Measurements from ENCODE around the gene CCDC12.

The CCDC12 gene

GRCh38 chr3:46901061-46901460 is 75.5 kb downstream of the CCDC12 start:
- Mint-ChIP-seq H3K4me1 (no peaks in the 10 kb centered on the region), H3K27me3 (peaks cover 8% of the 10 kb centered on the region), H3K4me3 (no peak overlapping the region), H3K9me3 (no peaks in the 10 kb centered on the region), H3K27ac (no peak overlapping the region), H3K36me3 (no peaks in the 10 kb centered on the region)

- no peak overlapping the region for H3K27ac Mint-ChIP-seq
- H3K36me3 Mint-ChIP-seq = no peaks in the 10 kb centered on the region
- H3K9me3 Mint-ChIP-seq = no peaks in the 10 kb centered on the region
- H3K4me3 Mint-ChIP-seq = no peak overlapping the region
- peaks cover 9% of the 10 kb centered on the region for H3K27me3 Mint-ChIP-seq
- no peaks in the 10 kb centered on the region for H3K4me1 Mint-ChIP-seq
Measured at GRCh38 chr3:46900356-46900755, 76.2 kb downstream of the CCDC12 start.

- Mint-ChIP-seq H3K27me3 (peaks cover 9% of the 10 kb centered on the region), H3K36me3 (no peaks in the 10 kb centered on the region), H3K27ac (no peak overlapping the region), H3K4me3 (no peak overlapping the region), H3K4me1 (no peaks in the 10 kb centered on the region), H3K9me3 (no peaks in the 10 kb centered on the region)
Measured at GRCh38 chr3:46900007-46900292, 76.6 kb downstream of the CCDC12 start.

- no peaks in the 10 kb centered on the region for H3K4me1 Mint-ChIP-seq
- H3K36me3 Mint-ChIP-seq = no peaks in the 10 kb centered on the region
- H3K4me3 Mint-ChIP-seq = no peak overlapping the region
- peaks cover 9% of the 10 kb centered on the region for H3K27me3 Mint-ChIP-seq
- no peak overlapping the region for H3K27ac Mint-ChIP-seq
- H3K9me3 Mint-ChIP-seq = no peaks in the 10 kb centered on the region
Measured at GRCh38 chr3:46899151-46900006, 77.2 kb downstream of the CCDC12 start.

- Mint-ChIP-seq H3K4me1 (no peaks in the 10 kb centered on the region), H3K27ac (peak overlapping the region; percentile 70), H3K4me3 (no peak overlapping the region), H3K27me3 (peaks cover 12% of the 10 kb centered on the region), H3K36me3 (no peaks in the 10 kb centered on the region), H3K9me3 (no peaks in the 10 kb centered on the region)
Measured at GRCh38 chr3:46898321-46899150, 78.0 kb downstream of the CCDC12 start.

- no peaks in the 10 kb centered on the region for H3K4me1 Mint-ChIP-seq
- H3K9me3 Mint-ChIP-seq = no peaks in the 10 kb centered on the region
- peak overlapping the region; percentile 70 for H3K27ac Mint-ChIP-seq
- H3K36me3 Mint-ChIP-seq = no peaks in the 10 kb centered on the region
- H3K4me3 Mint-ChIP-seq = no peak overlapping the region
- peaks cover 14% of the 10 kb centered on the region for H3K27me3 Mint-ChIP-seq
Measured at GRCh38 chr3:46897829-46898320, 78.7 kb downstream of the CCDC12 start.

GRCh38 chr3:46897031-46897430 is 79.5 kb downstream of the CCDC12 start:
- H3K4me3 Mint-ChIP-seq = no peak overlapping the region
- no peaks in the 10 kb centered on the region for H3K36me3 Mint-ChIP-seq
- peaks cover 15% of the 10 kb centered on the region for H3K27me3 Mint-ChIP-seq
- no peaks in the 10 kb centered on the region for H3K9me3 Mint-ChIP-seq
- H3K4me1 Mint-ChIP-seq = no peaks in the 10 kb centered on the region
- no peak overlapping the region for H3K27ac Mint-ChIP-seq

- Mint-ChIP-seq H3K36me3 (no peaks in the 10 kb centered on the region), H3K9me3 (no peaks in the 10 kb centered on the region), H3K4me1 (no peaks in the 10 kb centered on the region), H3K27ac (no peak overlapping the region), H3K4me3 (no peak overlapping the region), H3K27me3 (peaks cover 18% of the 10 kb centered on the region)
Measured at GRCh38 chr3:46896386-46896785, 80.2 kb downstream of the CCDC12 start.

GRCh38 chr3:46895761-46896160 is 80.8 kb downstream of the CCDC12 start:
- no peak overlapping the region for H3K27ac Mint-ChIP-seq
- H3K27me3 Mint-ChIP-seq = peaks cover 19% of the 10 kb centered on the region
- H3K9me3 Mint-ChIP-seq = no peaks in the 10 kb centered on the region
- H3K36me3 Mint-ChIP-seq = no peaks in the 10 kb centered on the region
- H3K4me3 Mint-ChIP-seq = no peak overlapping the region
- H3K4me1 Mint-ChIP-seq = no peaks in the 10 kb centered on the region

- Mint-ChIP-seq H3K27ac (no peak overlapping the region), H3K4me1 (no peaks in the 10 kb centered on the region), H3K27me3 (peaks cover 19% of the 10 kb centered on the region), H3K9me3 (no peaks in the 10 kb centered on the region), H3K36me3 (no peaks in the 10 kb centered on the region), H3K4me3 (no peak overlapping the region)
Measured at GRCh38 chr3:46895204-46895660, 81.3 kb downstream of the CCDC12 start.

- Mint-ChIP-seq H3K36me3 (no peaks in the 10 kb centered on the region), H3K27me3 (peaks cover 19% of the 10 kb centered on the region), H3K9me3 (no peaks in the 10 kb centered on the region), H3K4me3 (no peak overlapping the region), H3K4me1 (no peaks in the 10 kb centered on the region), H3K27ac (no peak overlapping the region)
Measured at GRCh38 chr3:46894256-46894655, 82.3 kb downstream of the CCDC12 start.

GRCh38 chr3:46893763-46894162 is 82.8 kb downstream of the CCDC12 start:
- no peak overlapping the region for H3K27ac Mint-ChIP-seq
- no peaks in the 10 kb centered on the region for H3K4me1 Mint-ChIP-seq
- no peak overlapping the region for H3K4me3 Mint-ChIP-seq
- H3K9me3 Mint-ChIP-seq = no peaks in the 10 kb centered on the region
- peaks cover 17% of the 10 kb centered on the region for H3K27me3 Mint-ChIP-seq
- H3K36me3 Mint-ChIP-seq = no peaks in the 10 kb centered on the region

GRCh38 chr3:46893146-46893748 is 83.3 kb downstream of the CCDC12 start:
- H3K4me3 Mint-ChIP-seq = no peak overlapping the region
- H3K4me1 Mint-ChIP-seq = no peaks in the 10 kb centered on the region
- H3K9me3 Mint-ChIP-seq = no peaks in the 10 kb centered on the region
- peaks cover 15% of the 10 kb centered on the region for H3K27me3 Mint-ChIP-seq
- no peaks in the 10 kb centered on the region for H3K36me3 Mint-ChIP-seq
- no peak overlapping the region for H3K27ac Mint-ChIP-seq

GRCh38 chr3:46892285-46893145 is 84.0 kb downstream of the CCDC12 start:
- H3K36me3 Mint-ChIP-seq = no peaks in the 10 kb centered on the region
- peaks cover 14% of the 10 kb centered on the region for H3K27me3 Mint-ChIP-seq
- H3K27ac Mint-ChIP-seq = no peak overlapping the region
- H3K9me3 Mint-ChIP-seq = no peaks in the 10 kb centered on the region
- H3K4me1 Mint-ChIP-seq = no peaks in the 10 kb centered on the region
- H3K4me3 Mint-ChIP-seq = peak overlapping the region; percentile 30

GRCh38 chr3:46891132-46891531 is 85.4 kb downstream of the CCDC12 start:
- Mint-ChIP-seq H3K27ac (no peak overlapping the region), H3K36me3 (no peaks in the 10 kb centered on the region), H3K9me3 (no peaks in the 10 kb centered on the region), H3K27me3 (peaks cover 13% of the 10 kb centered on the region), H3K4me1 (no peaks in the 10 kb centered on the region), H3K4me3 (no peak overlapping the region)

Data from activated naive CD4-positive, alpha-beta T cell treated with anti-CD3 and anti-CD28 coated beads, Interleukin-2, amount 50 U/mL, for 24 hours (primary cell).